Glutamatergic neuron (in vitro differentiated cells): ENCODE results near the gene CD4. TPM values are rescaled to one million over a fixed set of nuclear protein-coding genes. Genes with fewer than 3 reads are reported as not detected.

ENCODE experiments used
- DNase-seq: peaks from one replicate; pipeline ENCODE4 v3.0.0; 2022
- H3K27ac Mint-ChIP-seq: one replicate; pipeline ENCODE4 v1.8.0; 2020; ENCODE audit warnings: mild to moderate bottlenecking, mixed read lengths, inconsistent platforms; ENCODE audit not compliant: unreplicated experiment
- H3K27me3 Mint-ChIP-seq: one replicate; pipeline ENCODE4 v1.8.0; 2020; ENCODE audit warnings: mild to moderate bottlenecking, moderate library complexity, mixed read lengths, inconsistent platforms; ENCODE audit not compliant: unreplicated experiment
- H3K36me3 Mint-ChIP-seq: one replicate; pipeline ENCODE4 v1.8.0; 2020; ENCODE audit warnings: mild to moderate bottlenecking, mixed read lengths, inconsistent platforms; ENCODE audit not compliant: unreplicated experiment
- H3K4me1 Mint-ChIP-seq: one replicate; pipeline ENCODE4 v1.8.0; 2020; ENCODE audit warnings: mild to moderate bottlenecking, low read depth, mixed read lengths, inconsistent platforms; ENCODE audit not compliant: unreplicated experiment
- H3K4me3 Mint-ChIP-seq: one replicate; pipeline ENCODE4 v1.8.0; 2020; ENCODE audit warnings: mild to moderate bottlenecking, mixed read lengths, inconsistent platforms; ENCODE audit not compliant: unreplicated experiment
- H3K9me3 Mint-ChIP-seq: one replicate; pipeline ENCODE4 v1.8.0; 2020; ENCODE audit warnings: mild to moderate bottlenecking, moderate library complexity, mixed read lengths, inconsistent platforms; ENCODE audit not compliant: unreplicated experiment
- CTCF ChIP-seq: fragments of 200-600 bp; sonication (generic); IDR thresholded peaks from one replicate; pipeline ENCODE4 v1.5.0; 2021; ENCODE audit not compliant: partially characterized antibody, unreplicated experiment
- total RNA-seq: library from RNA; stranded (reverse); fragmentation: NEBNext Ultra II Directional; extraction: Animal tissue kit (Norgen Biotek cat#: 25700); gene quantifications from one replicate; pipeline ENCODE4 v1.2.1, GENCODE V29; 2021; ENCODE audit not compliant: unreplicated experiment

Gene CD4
- total RNA-seq, 1 donor from 2014 or later, result 0.17 TPM

DNA sequence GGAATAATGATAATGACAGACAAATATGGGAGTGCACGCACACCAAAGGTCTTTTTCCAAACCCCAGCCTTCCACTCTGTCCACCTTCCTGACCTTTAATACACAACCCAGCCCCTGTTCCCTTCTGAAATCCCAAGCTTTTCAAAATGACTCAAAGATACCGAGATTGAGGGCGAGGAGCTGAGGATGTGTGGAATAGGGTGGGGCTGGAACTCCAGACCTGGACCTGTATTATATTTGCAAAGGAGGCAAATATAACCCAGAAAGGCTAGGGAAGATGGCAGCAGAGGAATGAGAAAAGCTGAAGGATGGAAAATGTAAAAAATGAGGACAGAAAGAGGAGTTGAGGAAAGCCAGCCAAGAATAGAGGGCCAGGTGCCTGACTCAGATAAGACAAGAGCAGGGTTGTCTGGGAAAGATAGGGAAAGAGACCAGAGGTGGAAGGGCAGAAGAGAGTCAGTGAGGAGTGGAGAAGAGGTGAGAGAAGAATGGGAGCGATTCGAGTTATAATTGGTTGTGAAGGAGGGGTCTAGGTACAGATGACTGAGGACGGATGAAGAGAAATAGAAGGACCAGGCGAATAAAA is 24.2 kb upstream of the CD4 start:
- H3K36me3 Mint-ChIP-seq, result no peaks in the 10 kb centered on the region
- peaks cover 47% of the 10 kb centered on the region for H3K9me3 Mint-ChIP-seq
- H3K27ac Mint-ChIP-seq, result peak overlapping the region; percentile 99
- H3K4me1 Mint-ChIP-seq, result peaks cover 33% of the 10 kb centered on the region
- no peak for TF ChIP-seq CTCF
- peak overlapping the region; percentile 95 for H3K4me3 Mint-ChIP-seq
- DNase-seq, result no peak
- peaks cover 44% of the 10 kb centered on the region for H3K27me3 Mint-ChIP-seq

DNA sequence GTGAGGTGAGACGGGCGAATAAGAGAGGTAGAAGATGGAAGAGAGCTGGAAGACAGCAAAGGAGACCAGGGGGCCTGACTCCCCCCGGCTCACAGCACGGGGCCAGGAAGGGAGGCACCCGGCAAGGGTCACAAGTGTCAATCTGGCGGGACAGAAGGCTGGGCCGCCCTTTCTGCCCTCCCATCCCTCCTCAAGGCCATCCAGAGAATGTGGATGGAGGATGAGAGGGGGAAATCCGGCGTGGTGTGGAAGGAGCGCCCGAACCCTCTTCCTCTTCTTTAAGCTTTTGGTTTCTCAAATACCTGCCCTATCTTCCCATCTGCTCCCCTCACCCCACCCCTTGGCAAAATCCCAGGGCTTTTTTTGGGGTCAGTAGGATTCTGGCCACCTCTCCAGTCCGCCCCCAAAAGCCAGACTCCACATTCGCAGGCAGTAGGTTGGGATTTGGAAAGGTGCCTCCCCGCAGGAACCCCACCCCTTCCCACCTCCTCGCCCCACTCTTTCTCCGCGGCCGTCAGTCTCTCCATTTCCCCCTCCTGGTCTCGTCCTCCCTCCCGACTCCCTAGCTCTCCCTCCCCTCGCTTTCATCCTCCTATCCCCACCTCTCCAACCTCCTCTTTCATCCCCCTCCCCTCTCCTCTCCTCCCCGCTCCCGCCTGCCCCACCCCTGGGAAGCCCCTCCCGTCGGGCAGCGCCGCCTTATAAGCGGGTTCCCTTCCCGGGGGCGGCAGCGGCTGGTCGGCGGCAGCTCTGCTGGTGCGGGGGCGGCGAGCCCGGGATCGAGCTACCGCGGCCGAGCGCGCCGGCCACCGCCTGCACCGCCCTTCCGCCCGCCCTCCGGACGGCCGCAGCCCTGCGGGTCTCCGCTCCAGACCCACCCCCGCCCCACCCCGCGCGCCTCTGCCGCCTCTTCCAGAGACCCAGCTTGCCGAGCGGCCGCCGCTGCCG is 23.4 kb upstream of the CD4 start, which contains the start of gene PTMS:
PTMS (plus strand) TSS at position 730 of the 948 bp plus-strand sequence. CDS start 343 bp downstream, outside the sequence.
- DNase-seq, result peak; percentile 89
- Mint-ChIP-seq H3K36me3 (no peaks in the 10 kb centered on the region), H3K27me3 (peaks cover 44% of the 10 kb centered on the region), H3K4me3 (peak within 1 kb of the TSS; percentile 99), H3K9me3 (peaks cover 47% of the 10 kb centered on the region), H3K27ac (peak within 1 kb of the TSS; percentile 99), H3K4me1 (peaks cover 32% of the 10 kb centered on the region)
- TF ChIP-seq CTCF, result no peak

- H3K27me3 Mint-ChIP-seq, result peaks cover 47% of the 10 kb centered on the region
- peak; percentile 33 for TF ChIP-seq CTCF
- peaks cover 5% of the 10 kb centered on the region for H3K36me3 Mint-ChIP-seq
- H3K27ac Mint-ChIP-seq, result peak overlapping the region; percentile 99
- peaks cover 48% of the 10 kb centered on the region for H3K9me3 Mint-ChIP-seq
- peak overlapping the region; percentile 99 for H3K4me3 Mint-ChIP-seq
- peak; percentile 80 for DNase-seq
- H3K4me1 Mint-ChIP-seq, result peaks cover 30% of the 10 kb centered on the region
These were observed 22.5 kb upstream of the CD4 start for GRCh38 chr12:6766651-6767349.

DNA sequence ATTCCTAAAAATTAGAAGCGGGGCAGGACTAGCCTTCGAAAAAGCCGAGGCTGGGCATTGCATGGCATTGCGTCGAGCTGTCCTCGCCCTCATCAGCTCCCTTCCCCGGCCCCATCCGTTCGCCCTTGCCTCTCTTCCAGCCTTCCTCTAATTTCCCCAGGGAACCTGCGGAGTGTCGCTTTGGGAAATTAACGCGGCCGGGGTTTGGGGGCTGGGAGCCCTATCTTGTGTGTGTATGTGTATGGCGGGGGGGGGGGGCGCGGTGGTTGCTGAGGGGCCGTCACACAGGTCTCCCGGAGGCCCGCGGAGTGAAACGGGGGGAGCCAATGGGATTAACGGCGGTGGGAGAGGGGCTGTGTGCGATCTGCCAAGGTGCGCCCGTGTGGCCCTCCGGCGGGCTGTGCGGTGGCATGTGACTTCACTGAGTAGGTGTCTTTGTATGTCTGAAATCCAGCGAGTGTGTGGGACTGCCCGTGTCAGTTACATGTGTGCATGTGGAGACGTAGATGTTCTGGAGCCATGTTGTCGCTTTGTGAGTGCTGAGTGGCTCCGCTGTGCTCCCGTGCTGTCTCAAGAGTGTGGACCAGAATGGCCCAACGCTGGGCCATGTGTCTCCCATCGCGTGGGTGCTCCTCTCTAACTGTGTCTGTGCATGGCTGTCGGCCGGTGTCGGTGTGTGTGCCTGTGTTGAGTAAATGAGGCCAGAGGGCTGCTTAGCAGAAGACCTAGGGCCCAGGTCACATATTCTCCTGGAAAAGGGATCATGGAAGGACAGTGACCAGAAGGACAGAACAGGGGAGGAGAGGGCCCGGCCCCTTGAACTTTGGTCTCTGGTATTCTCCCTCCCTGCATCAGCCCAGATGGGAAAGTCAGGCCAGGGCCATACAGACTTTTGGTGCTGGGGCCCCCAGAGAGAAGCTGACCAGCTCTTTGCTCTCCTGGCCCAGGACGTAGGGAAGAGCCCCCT is 21.7 kb upstream of the CD4 start:
- Mint-ChIP-seq H3K4me1 (peaks cover 28% of the 10 kb centered on the region), H3K27ac (peak overlapping the region; percentile 99), H3K27me3 (peaks cover 47% of the 10 kb centered on the region), H3K36me3 (peaks cover 6% of the 10 kb centered on the region), H3K4me3 (peak overlapping the region; percentile 99), H3K9me3 (peaks cover 45% of the 10 kb centered on the region)
- TF ChIP-seq CTCF, result no peak
- DNase-seq, result peak; percentile 42
